Endothelial cell of umbilical vein (primary cell): ENCODE data around the gene KRTAP9-8. TPM values are rescaled to one million over a fixed set of nuclear protein-coding genes. Genes with fewer than 3 reads are reported as not detected.

Experiments
- BruUV-seq: library from RNA; stranded (reverse); fragments of 400-500 nt; replicated peaks from 2 replicates; lab custom pipeline; 2021; lab: Mats Ljungman, UMichigan
- CTCF ChIA-PET: fragments of 300-600, 350-600 bp; sonication (Branson Sonifier 250); formaldehyde crosslinking; loops from one replicate; lab custom pipeline; 2021; ENCODE audit warnings: antibody characterized with exemption, inconsistent platforms; lab: Charles Lee
- POLR2A ChIA-PET: fragments of 300-600, 350-600 bp; sonication (Branson Sonifier 250); formaldehyde crosslinking; loops from one replicate; lab custom pipeline; 2021; ENCODE audit warnings: antibody characterized with exemption, inconsistent platforms; lab: Charles Lee
- DNase-seq: peaks from one replicate; pipeline ENCODE4 v3.0.0-alpha.2; 2011; ENCODE audit warnings: low read depth, low spot score
- FAIRE-seq: peaks from 2 replicates; lab custom pipeline; 2011; peaks lifted over from hg19 to GRCh38; lab: Jason Lieb, UNC
- H2AFZ ChIP-seq: 2 replicates; pipeline ENCODE4 v1.6.0; 2012; ENCODE audit warnings: low read depth, low read length, control low read depth, inconsistent platforms
- H3K27ac ChIP-seq: 2 replicates; pipeline ENCODE4 v1.5.1; 2011; ENCODE audit warnings: low read depth, mild to moderate bottlenecking, control low read depth, low read length, moderate library complexity; ENCODE audit not compliant: insufficient read depth
- H3K27me3 ChIP-seq, 2 experiments: 2 replicates each; pipeline versions ENCODE4 v1.6.0 to v1.6.1; 2011; ENCODE audit warnings: low read length in 2 of 2, mixed read lengths in 1 of 2; ENCODE audit not compliant: control insufficient read depth in 2 of 2, insufficient read depth in 2 of 2
- H3K36me3 ChIP-seq, 2 experiments: 2 replicates in 1 of 2; 3 replicates in 1 of 2; pipeline ENCODE4 v1.5.1; 2011; ENCODE audit warnings: low read length in 2 of 2, mild to moderate bottlenecking in 1 of 2, moderate library complexity in 1 of 2; ENCODE audit not compliant: control insufficient read depth in 2 of 2, insufficient read depth in 2 of 2; ENCODE audit errors: extremely low read depth in 1 of 2
- H3K4me1 ChIP-seq: 3 replicates; pipeline ENCODE4 v1.5.1; 2011; ENCODE audit warnings: mild to moderate bottlenecking, low read length; ENCODE audit not compliant: control insufficient read depth, insufficient read depth; ENCODE audit errors: extremely low read depth
- H3K4me2 ChIP-seq: 2 replicates; pipeline ENCODE4 v1.6.1; 2011; ENCODE audit warnings: low read length, control low read depth, mixed read lengths; ENCODE audit not compliant: insufficient read depth
- H3K4me3 ChIP-seq, 3 experiments: fragments of 200-600 bp in 1 of 3; sonication (generic), shearing (Covaris generic) in 1 of 3; replicated peaks in 1 of 3; 2 replicates each; pipeline ENCODE4 v1.5.1; 2011 to 2016; ENCODE audit warnings: control low read depth in 3 of 3, low read length in 3 of 3, mild to moderate bottlenecking in 2 of 3, inconsistent platforms in 1 of 3, low read depth in 1 of 3, moderate library complexity in 1 of 3; ENCODE audit not compliant: insufficient read depth in 1 of 3
- H3K79me2 ChIP-seq: 2 replicates; pipeline ENCODE4 v1.6.0; 2012; ENCODE audit warnings: low read length, inconsistent platforms; ENCODE audit not compliant: control insufficient read depth, insufficient read depth
- H3K9ac ChIP-seq: replicated peaks from 2 replicates; pipeline ENCODE3; 2011; ENCODE audit warnings: low read length, control low read depth; ENCODE audit not compliant: insufficient read depth; ENCODE audit errors: extremely low read depth
- H3K9me1 ChIP-seq: replicated peaks from 3 replicates; pipeline ENCODE4 v1.6.0; 2011; ENCODE audit warnings: mild to moderate bottlenecking, low read length; ENCODE audit not compliant: control insufficient read depth, insufficient read depth; ENCODE audit errors: extremely low read depth
- H3K9me3 ChIP-seq: replicated peaks from 2 replicates; pipeline ENCODE4 v1.5.1; 2012; ENCODE audit warnings: low read length, inconsistent platforms; ENCODE audit not compliant: control insufficient read depth, insufficient read depth
- H4K20me1 ChIP-seq: replicated peaks from 2 replicates; pipeline ENCODE3; 2011; ENCODE audit warnings: mild to moderate bottlenecking, low read length; ENCODE audit not compliant: control insufficient read depth, insufficient read depth; ENCODE audit errors: extremely low read depth
- EZH2 ChIP-seq: IDR thresholded peaks from 2 replicates; pipeline ENCODE4 v1.6.1; 2012; ENCODE audit warnings: borderline replicate concordance, low read depth, mild to moderate bottlenecking, moderate library complexity, low read length, inconsistent platforms; ENCODE audit not compliant: severe bottlenecking
- FOS ChIP-seq: IDR thresholded peaks from 2 replicates; pipeline ENCODE4 v1.6.1; 2011; ENCODE audit warnings: mild to moderate bottlenecking, low read length, moderate library complexity, borderline replicate concordance; ENCODE audit not compliant: insufficient read depth
- GATA2 ChIP-seq: IDR thresholded peaks from 2 replicates; pipeline ENCODE4 v1.7.0; 2011; ENCODE audit warnings: low read depth, mild to moderate bottlenecking, moderate library complexity, mixed read lengths, low read length; ENCODE audit not compliant: insufficient read length, insufficient read depth
- JUN ChIP-seq: IDR thresholded peaks from 2 replicates; pipeline ENCODE4 v1.6.1; 2011; ENCODE audit warnings: borderline replicate concordance, low read depth; ENCODE audit not compliant: insufficient read length, insufficient read depth
- MYC ChIP-seq: IDR thresholded peaks from one replicate; pipeline ENCODE4 v1.6.1; 2011; ENCODE audit warnings: mild to moderate bottlenecking, low read depth, low read length
- POLR2A ChIP-seq: IDR thresholded peaks from 2 replicates; pipeline ENCODE4 v1.6.1; 2012; ENCODE audit warnings: low read depth, mild to moderate bottlenecking, control low read depth, low read length
- POLR2AphosphoS5 ChIP-seq: IDR thresholded peaks from 2 replicates; pipeline ENCODE4 v1.6.1; 2012; ENCODE audit warnings: low read depth, mild to moderate bottlenecking, control low read depth, low read length, moderate library complexity; ENCODE audit not compliant: insufficient read depth
- dilution Hi-C: fragments of 300-500 bp; cut with MboI; formaldehyde crosslinking; loops from one replicate; pipeline ENCODE4 v1.15.0; 2019; ENCODE audit warnings: low sequenced_read_pairs; ENCODE audit not compliant: extremely low pct_ligation_motif_present
- intact Hi-C: fragments of 100-400 bp; cut with micrococcal nuclease; formaldehyde crosslinking; loops from one replicate; pipeline ENCODE4 v1.10.0; 2022
- polyA plus RNA-seq, 4 experiments: library from polyadenylated mRNA; depleted of rRNA in 3 of 4; stranded (reverse) in 3 of 4; unstranded in 1 of 4; fragments of >200 nt; gene quantifications; 2 replicates each; pipeline versions ENCODE4 v1.2.1 to v1.2.3, GENCODE V29; 2011 to 2012; ENCODE audit warnings: missing spikeins in 1 of 4
- total RNA-seq: library from RNA; stranded (reverse); gene quantifications from 2 replicates; pipeline ENCODE4 v1.2.3, GENCODE V29; 2021
- TF ChIP-seq, protein P1 (sequence below): IDR thresholded peaks from 2 replicates; pipeline ENCODE4 v1.6.1; 2011; ENCODE audit not compliant: insufficient read depth, insufficient read length
- TF ChIP-seq, protein P2 (sequence below), 2 donors: IDR thresholded peaks; 1 replicate in 1 of 2; 2 replicates in 1 of 2; pipeline ENCODE4 v1.5.1; 2011; ENCODE audit warnings: low read length in 2 of 2, mild to moderate bottlenecking in 2 of 2, moderate library complexity in 2 of 2, control low read depth in 1 of 2, inconsistent platforms in 1 of 2, low read depth in 1 of 2; ENCODE audit not compliant: insufficient read depth in 1 of 2; ENCODE audit errors: extremely low read depth in 1 of 2

KRTAP9-8 gene
- total and polyA plus RNA-seq, 2 donors (not counting 3 experiments of a cell fraction or from before 2014, with no cell fraction given), result not detected

DNA sequence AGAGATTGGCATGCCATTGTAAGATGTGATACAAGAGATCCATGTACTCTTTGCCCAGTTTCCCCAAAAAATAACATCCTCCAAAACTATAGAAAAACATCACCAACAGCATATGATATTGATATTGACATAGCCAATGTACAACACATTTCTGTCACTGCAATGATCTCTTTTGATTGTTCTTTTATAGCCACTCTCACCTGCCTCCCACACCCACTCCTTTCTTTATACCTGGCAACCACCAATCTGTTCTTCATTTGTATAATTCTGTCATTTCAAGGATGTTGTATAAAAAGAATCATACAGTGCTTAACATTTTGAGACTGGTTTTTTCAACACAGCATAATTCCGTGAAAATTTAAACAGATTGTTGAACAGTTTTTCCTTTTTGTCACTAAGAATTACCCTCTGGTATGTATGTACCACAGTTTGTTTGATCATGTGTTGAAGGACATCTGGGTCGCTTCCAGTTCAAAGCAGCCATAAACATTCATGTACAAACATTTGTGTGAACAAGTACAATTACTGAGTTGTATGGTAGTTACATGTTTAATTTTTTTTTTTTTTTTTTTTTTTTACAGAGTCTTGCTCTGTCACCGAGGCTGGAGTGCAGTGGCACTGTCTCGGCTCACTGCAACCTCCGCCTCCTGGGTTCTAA is 38.2 kb upstream of the KRTAP9-8 start:
- FAIRE-seq (no peak), DNase-seq (no peak)
- H3K36me3 ChIP-seq, result no peaks in the 10 kb centered on the region
- no peak overlapping the region for H3K4me2 ChIP-seq
- H4K20me1 ChIP-seq, result no peaks in the 10 kb centered on the region
- H3K9me1 ChIP-seq, result no peaks in the 10 kb centered on the region
- no peak overlapping the region for H3K4me3 ChIP-seq
- no peak overlapping the region for H2AFZ ChIP-seq
- no peaks in the 10 kb centered on the region for H3K4me1 ChIP-seq
- dilution Hi-C loops, result no loop called here
- H3K9ac ChIP-seq, result no peak overlapping the region
- H3K79me2 ChIP-seq, result no peaks in the 10 kb centered on the region
- TF ChIP-seq, protein P1, sequence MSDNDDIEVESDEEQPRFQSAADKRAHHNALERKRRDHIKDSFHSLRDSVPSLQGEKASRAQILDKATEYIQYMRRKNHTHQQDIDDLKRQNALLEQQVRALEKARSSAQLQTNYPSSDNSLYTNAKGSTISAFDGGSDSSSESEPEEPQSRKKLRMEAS, result no peak
- TF ChIP-seq EZH2, result no peak
- no peak for TF ChIP-seq POLR2A
- TF ChIP-seq POLR2AphosphoS5, result no peak
- no peak for TF ChIP-seq FOS
- TF ChIP-seq GATA2, result no peak
- no peak for TF ChIP-seq JUN
- TF ChIP-seq, protein P2, sequence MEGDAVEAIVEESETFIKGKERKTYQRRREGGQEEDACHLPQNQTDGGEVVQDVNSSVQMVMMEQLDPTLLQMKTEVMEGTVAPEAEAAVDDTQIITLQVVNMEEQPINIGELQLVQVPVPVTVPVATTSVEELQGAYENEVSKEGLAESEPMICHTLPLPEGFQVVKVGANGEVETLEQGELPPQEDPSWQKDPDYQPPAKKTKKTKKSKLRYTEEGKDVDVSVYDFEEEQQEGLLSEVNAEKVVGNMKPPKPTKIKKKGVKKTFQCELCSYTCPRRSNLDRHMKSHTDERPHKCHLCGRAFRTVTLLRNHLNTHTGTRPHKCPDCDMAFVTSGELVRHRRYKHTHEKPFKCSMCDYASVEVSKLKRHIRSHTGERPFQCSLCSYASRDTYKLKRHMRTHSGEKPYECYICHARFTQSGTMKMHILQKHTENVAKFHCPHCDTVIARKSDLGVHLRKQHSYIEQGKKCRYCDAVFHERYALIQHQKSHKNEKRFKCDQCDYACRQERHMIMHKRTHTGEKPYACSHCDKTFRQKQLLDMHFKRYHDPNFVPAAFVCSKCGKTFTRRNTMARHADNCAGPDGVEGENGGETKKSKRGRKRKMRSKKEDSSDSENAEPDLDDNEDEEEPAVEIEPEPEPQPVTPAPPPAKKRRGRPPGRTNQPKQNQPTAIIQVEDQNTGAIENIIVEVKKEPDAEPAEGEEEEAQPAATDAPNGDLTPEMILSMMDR (IDR thresholded peaks at IDR 0.05; ENCODE audit: extremely low read depth in 1 of 2, insufficient read depth in 1 of 2, low read depth in 1 of 2, low read length in 2 of 2), result no peak
- no peak for TF ChIP-seq MYC
- BruUV-seq, result no TSS peak
- no peak overlapping the region for H3K27ac ChIP-seq
- ChIA-PET CTCF (no interaction called here), POLR2A (no interaction called here)
- intact Hi-C loops, result no loop called here
- no peaks in the 10 kb centered on the region for H3K9me3 ChIP-seq
- no peaks in the 10 kb centered on the region for H3K27me3 ChIP-seq
